Nasal cavity respiratory epithelium epithelial cell of viscerocranial mucosa (primary cell): ENCODE data around the gene ZNF730. TPM values are rescaled to one million over a fixed set of nuclear protein-coding genes. Genes with fewer than 3 reads are reported as not detected.

Experiments
- total RNA-seq: library from RNA; depleted of rRNA; stranded (reverse); fragments of >200 nt; gene quantifications from 2 replicates; pipeline ENCODE4 v1.2.3, GENCODE V29; 2014

ZNF730 gene
- 0.50 TPM in 1 of 2 replicates, not detected in the other for total RNA-seq

DNA sequence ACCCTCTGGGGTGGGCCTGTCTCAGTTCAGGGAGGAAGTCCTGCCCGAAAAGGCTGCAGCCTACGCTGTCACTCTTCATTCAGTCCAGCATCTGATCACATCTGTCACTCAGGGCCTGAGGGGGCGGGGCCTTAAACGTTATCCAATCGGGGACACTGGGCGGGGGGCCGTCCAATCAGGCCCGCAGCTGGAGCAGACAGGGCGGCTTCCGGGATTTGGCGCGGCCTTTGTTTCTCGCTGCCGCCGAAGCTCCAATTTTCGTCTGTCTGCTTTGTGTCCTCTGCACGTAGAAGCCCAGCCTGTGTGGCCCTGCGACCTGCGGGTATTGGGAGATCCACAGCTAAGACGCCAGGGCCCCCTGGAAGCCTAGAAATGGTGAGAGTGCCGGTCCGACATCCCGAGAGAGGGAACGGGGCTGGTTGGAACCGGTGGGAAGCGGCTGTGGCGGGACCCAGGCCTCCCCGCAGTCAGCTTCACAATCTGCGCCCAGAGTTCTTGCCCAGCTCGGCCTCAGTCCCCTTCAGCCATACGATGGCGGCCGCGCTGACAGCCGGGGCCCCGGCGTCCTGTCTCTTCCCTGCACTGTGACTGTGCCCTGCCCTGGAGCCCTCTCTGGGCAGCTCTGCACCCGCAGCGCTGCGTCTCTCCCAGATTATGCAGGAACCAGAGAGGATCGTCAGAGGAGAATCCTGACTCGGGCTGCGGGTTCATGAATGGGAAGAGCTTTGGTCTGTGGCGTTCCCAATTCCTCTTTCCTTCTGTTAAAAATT is at the start of gene ZNF730:
Gene ZNF730 (plus strand): TSS at position 224 of the 770 bp plus-strand sequence. CDS start 149 bp downstream, at position 373.

Other genes with a start within 250 kb of the ZNF730 start
- gene ZNF728, start 113.8 kb upstream of the ZNF730 start, total RNA-seq = under 0.01 and 0.14 TPM in 2 replicates
- gene ZNF724, start 133.4 kb downstream of the ZNF730 start, total RNA-seq = 2.1 TPM in 2 replicates